HEK293 (cell line): ENCODE data around the gene ZNF709.

Source experiments
- BCL11B ChIP-seq: fragments of 450-650 bp; formaldehyde crosslinking; IDR thresholded peaks from 2 replicates; pipeline ENCODE4 v1.5.1; 2016; ENCODE audit warnings: low read depth, missing biosample characterization, missing genetic modification characterization
- HOXC10 ChIP-seq: sonication (generic); formaldehyde crosslinking; IDR thresholded peaks from 2 replicates; pipeline ENCODE4 v1.8.1; 2023; ENCODE audit warnings: mild to moderate bottlenecking, missing genetic modification reagents
- HOXD13 ChIP-seq: sonication (generic); formaldehyde crosslinking; IDR thresholded peaks from 2 replicates; pipeline ENCODE4 v1.8.0; 2022; ENCODE audit warnings: missing genetic modification reagents, borderline replicate concordance
- KLF10 ChIP-seq: fragments of 450-650 bp; IDR thresholded peaks from 2 replicates; pipeline ENCODE4 v1.5.1; 2018; ENCODE audit warnings: missing biosample characterization, mild to moderate bottlenecking, missing genetic modification characterization
- SCRT1 ChIP-seq: fragments of 450-650 bp; formaldehyde crosslinking; IDR thresholded peaks from 2 replicates; pipeline ENCODE4 v1.5.1; 2016; ENCODE audit warnings: missing biosample characterization, missing genetic modification characterization, borderline replicate concordance
- SP7 ChIP-seq: fragments of 450-650 bp; formaldehyde crosslinking; IDR thresholded peaks from 2 replicates; pipeline ENCODE4 v1.5.1; 2016; ENCODE audit warnings: missing biosample characterization, missing genetic modification characterization
- ZFP69B ChIP-seq: fragments of 450-650 bp; formaldehyde crosslinking; IDR thresholded peaks from 2 replicates; pipeline ENCODE4 v1.5.1; 2016; ENCODE audit warnings: missing biosample characterization, missing genetic modification characterization
- ZNF157 ChIP-seq: fragments of 450-650 bp; formaldehyde crosslinking; IDR thresholded peaks from 2 replicates; pipeline ENCODE4 v1.5.1; 2016; ENCODE audit warnings: missing biosample characterization, missing genetic modification characterization
- ZNF223 ChIP-seq: fragments of 450-650 bp; formaldehyde crosslinking; IDR thresholded peaks from 2 replicates; pipeline ENCODE4 v1.5.1; 2016; ENCODE audit warnings: missing biosample characterization, missing genetic modification characterization
- ZNF24 ChIP-seq: fragments of 450-650 bp; formaldehyde crosslinking; IDR thresholded peaks from 2 replicates; pipeline ENCODE4 v1.5.1; 2016; ENCODE audit warnings: missing biosample characterization, missing genetic modification characterization
- ZNF266 ChIP-seq: fragments of 450-650 bp; formaldehyde crosslinking; IDR thresholded peaks from 2 replicates; pipeline ENCODE4 v1.5.1; 2016; ENCODE audit warnings: missing biosample characterization, missing genetic modification characterization, low read depth
- ZNF292 ChIP-seq: fragments of 450-650 bp; formaldehyde crosslinking; IDR thresholded peaks from 2 replicates; pipeline ENCODE4 v1.5.1; 2016; ENCODE audit warnings: low read depth, missing biosample characterization, missing genetic modification characterization, borderline replicate concordance
- ZNF366 ChIP-seq: fragments of 450-650 bp; formaldehyde crosslinking; conservative IDR thresholded peaks from 2 replicates; pipeline ENCODE4 v1.5.1; 2016; ENCODE audit warnings: missing biosample characterization, missing genetic modification characterization
- ZNF394 ChIP-seq: fragments of 450-650 bp; formaldehyde crosslinking; IDR thresholded peaks from 2 replicates; pipeline ENCODE4 v1.5.1; 2016; ENCODE audit warnings: missing biosample characterization, missing genetic modification characterization, mild to moderate bottlenecking, moderate library complexity, borderline replicate concordance
- ZNF404 ChIP-seq: fragments of 450-650 bp; formaldehyde crosslinking; IDR thresholded peaks from 2 replicates; pipeline ENCODE4 v1.5.1; 2017; ENCODE audit warnings: missing biosample characterization, missing genetic modification characterization
- ZNF416 ChIP-seq: fragments of 450-650 bp; formaldehyde crosslinking; IDR thresholded peaks from 2 replicates; pipeline ENCODE4 v1.5.1; 2016; ENCODE audit warnings: missing biosample characterization, missing genetic modification characterization
- ZNF501 ChIP-seq: fragments of 450-650 bp; formaldehyde crosslinking; IDR thresholded peaks from 2 replicates; pipeline ENCODE4 v1.5.1; 2016; ENCODE audit warnings: missing biosample characterization, missing genetic modification characterization
- ZNF530 ChIP-seq: fragments of 450-650 bp; formaldehyde crosslinking; IDR thresholded peaks from 2 replicates; pipeline ENCODE4 v1.5.1; 2016; ENCODE audit warnings: low read depth, missing biosample characterization, missing genetic modification characterization
- ZNF549 ChIP-seq: fragments of 450-650 bp; IDR thresholded peaks from 2 replicates; pipeline ENCODE4 v1.5.1; 2018; ENCODE audit warnings: missing biosample characterization, missing genetic modification characterization, mild to moderate bottlenecking, inconsistent platforms, moderate library complexity
- ZNF610 ChIP-seq: fragments of 450-650 bp; formaldehyde crosslinking; IDR thresholded peaks from 2 replicates; pipeline ENCODE4 v1.5.1; 2016; ENCODE audit warnings: missing biosample characterization, missing genetic modification characterization, borderline replicate concordance
- ZNF623 ChIP-seq: fragments of 450-650 bp; formaldehyde crosslinking; IDR thresholded peaks from 2 replicates; pipeline ENCODE4 v1.5.1; 2016; ENCODE audit warnings: missing biosample characterization, missing genetic modification characterization
- ZNF701 ChIP-seq: fragments of 450-650 bp; formaldehyde crosslinking; IDR thresholded peaks from 2 replicates; pipeline ENCODE4 v1.5.1; 2016; ENCODE audit warnings: missing biosample characterization, missing genetic modification characterization
- ZNF707 ChIP-seq: fragments of 450-650 bp; formaldehyde crosslinking; IDR thresholded peaks from 2 replicates; pipeline ENCODE4 v1.5.1; 2016; ENCODE audit warnings: missing biosample characterization, missing genetic modification characterization
- TF ChIP-seq, protein P1 (sequence below): fragments of 450-650 bp; formaldehyde crosslinking; IDR thresholded peaks from 2 replicates; pipeline ENCODE4 v1.5.1; 2016; ENCODE audit warnings: missing biosample characterization, missing genetic modification characterization, low read depth
- TF ChIP-seq, protein P2 (sequence below): fragments of 450-650 bp; formaldehyde crosslinking; IDR thresholded peaks from 2 replicates; pipeline ENCODE4 v1.5.1; 2016; ENCODE audit warnings: missing biosample characterization, missing genetic modification characterization, borderline replicate concordance
- TF ChIP-seq, protein P3 (sequence below): fragments of 450-650 bp; formaldehyde crosslinking; IDR thresholded peaks from 2 replicates; pipeline ENCODE4 v1.5.1; 2017; ENCODE audit warnings: missing biosample characterization, missing genetic modification characterization
- TF ChIP-seq, protein P4 (sequence below): fragments of 450-650 bp; formaldehyde crosslinking; IDR thresholded peaks from 2 replicates; pipeline ENCODE4 v1.5.1; 2017; ENCODE audit warnings: missing biosample characterization, missing genetic modification characterization
- TF ChIP-seq, protein P5 (sequence below): fragments of 450-650 bp; formaldehyde crosslinking; IDR thresholded peaks from 2 replicates; pipeline ENCODE4 v1.5.1; 2016; ENCODE audit warnings: missing biosample characterization, missing genetic modification characterization
- TF ChIP-seq, protein P6 (sequence below): fragments of 450-650 bp; formaldehyde crosslinking; IDR thresholded peaks from 2 replicates; pipeline ENCODE4 v1.5.1; 2017; ENCODE audit warnings: missing biosample characterization, missing genetic modification characterization

Gene ZNF709

DNA sequence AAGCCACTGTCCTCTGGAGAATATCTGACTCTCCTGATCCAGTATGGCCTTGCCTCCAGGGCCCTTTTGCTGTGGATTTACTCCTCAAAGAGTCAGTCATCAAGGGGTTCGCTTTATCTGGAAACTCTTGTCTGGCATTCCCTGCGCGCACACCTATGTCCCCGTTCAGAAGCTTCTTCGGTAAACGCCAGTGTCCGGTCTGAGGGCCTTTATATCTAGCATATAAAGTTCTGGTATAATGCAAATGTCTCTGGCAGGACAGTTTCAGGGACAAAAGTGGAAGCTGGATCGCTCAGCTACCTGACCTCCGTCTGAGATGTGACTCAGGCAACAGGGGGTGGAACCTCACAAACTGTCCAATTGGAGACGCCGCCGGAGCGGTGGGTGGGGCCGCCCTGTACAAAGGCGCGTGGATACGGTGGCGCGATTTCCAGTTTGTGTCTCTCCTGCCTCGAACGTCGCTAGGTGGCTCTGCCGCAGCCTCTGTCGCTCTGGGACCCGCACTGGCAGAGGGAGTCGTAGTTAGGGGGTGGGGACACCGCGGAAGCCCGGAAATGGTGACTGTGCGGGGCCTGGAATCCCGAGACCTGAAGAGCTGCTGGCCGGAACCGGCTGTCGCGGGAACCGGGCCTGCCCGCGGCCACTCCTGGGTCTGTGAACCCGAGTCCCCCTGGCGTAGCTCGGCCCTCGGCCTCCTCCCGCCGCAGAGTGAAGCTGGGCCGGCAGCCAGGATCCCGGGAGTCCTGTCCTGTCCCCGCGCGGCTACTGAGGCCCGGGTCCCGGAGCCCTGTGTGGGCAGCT, 10.6 kb upstream of the ZNF709 start (continued):
- TF ChIP-seq ZNF157 (tag by site-specific recombination): no peak
- 0 out of 2 replicates have a peak, but pooled peaks have one; percentile 30 for TF ChIP-seq KLF10 (tag by site-specific recombination)
- TF ChIP-seq ZFP69B (tag by site-specific recombination): peak; percentile 89
- TF ChIP-seq ZNF623 (tag by site-specific recombination): no peak
- no peak for TF ChIP-seq HOXD13 (CRISPR knock-in tag)
- TF ChIP-seq ZNF24 (tag by site-specific recombination): no peak
- no peak for TF ChIP-seq ZNF292 (tag by site-specific recombination)
- TF ChIP-seq, protein P1, sequence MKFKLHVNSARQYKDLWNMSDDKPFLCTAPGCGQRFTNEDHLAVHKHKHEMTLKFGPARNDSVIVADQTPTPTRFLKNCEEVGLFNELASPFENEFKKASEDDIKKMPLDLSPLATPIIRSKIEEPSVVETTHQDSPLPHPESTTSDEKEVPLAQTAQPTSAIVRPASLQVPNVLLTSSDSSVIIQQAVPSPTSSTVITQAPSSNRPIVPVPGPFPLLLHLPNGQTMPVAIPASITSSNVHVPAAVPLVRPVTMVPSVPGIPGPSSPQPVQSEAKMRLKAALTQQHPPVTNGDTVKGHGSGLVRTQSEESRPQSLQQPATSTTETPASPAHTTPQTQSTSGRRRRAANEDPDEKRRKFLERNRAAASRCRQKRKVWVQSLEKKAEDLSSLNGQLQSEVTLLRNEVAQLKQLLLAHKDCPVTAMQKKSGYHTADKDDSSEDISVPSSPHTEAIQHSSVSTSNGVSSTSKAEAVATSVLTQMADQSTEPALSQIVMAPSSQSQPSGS (tag by site-specific recombination): no peak
- TF ChIP-seq ZNF530: no peak
- peak; percentile 71; the same call in 1 of the 2 replicates for TF ChIP-seq ZNF394 (tag by site-specific recombination)
- no peak for TF ChIP-seq ZNF549
- TF ChIP-seq SCRT1 (tag by site-specific recombination): no peak
- peak; percentile 77 for TF ChIP-seq ZNF501 (tag by site-specific recombination)
- TF ChIP-seq, protein P2, sequence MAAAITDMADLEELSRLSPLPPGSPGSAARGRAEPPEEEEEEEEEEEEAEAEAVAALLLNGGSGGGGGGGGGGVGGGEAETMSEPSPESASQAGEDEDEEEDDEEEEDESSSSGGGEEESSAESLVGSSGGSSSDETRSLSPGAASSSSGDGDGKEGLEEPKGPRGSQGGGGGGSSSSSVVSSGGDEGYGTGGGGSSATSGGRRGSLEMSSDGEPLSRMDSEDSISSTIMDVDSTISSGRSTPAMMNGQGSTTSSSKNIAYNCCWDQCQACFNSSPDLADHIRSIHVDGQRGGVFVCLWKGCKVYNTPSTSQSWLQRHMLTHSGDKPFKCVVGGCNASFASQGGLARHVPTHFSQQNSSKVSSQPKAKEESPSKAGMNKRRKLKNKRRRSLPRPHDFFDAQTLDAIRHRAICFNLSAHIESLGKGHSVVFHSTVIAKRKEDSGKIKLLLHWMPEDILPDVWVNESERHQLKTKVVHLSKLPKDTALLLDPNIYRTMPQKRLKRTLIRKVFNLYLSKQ: no peak
- TF ChIP-seq, protein P3, sequence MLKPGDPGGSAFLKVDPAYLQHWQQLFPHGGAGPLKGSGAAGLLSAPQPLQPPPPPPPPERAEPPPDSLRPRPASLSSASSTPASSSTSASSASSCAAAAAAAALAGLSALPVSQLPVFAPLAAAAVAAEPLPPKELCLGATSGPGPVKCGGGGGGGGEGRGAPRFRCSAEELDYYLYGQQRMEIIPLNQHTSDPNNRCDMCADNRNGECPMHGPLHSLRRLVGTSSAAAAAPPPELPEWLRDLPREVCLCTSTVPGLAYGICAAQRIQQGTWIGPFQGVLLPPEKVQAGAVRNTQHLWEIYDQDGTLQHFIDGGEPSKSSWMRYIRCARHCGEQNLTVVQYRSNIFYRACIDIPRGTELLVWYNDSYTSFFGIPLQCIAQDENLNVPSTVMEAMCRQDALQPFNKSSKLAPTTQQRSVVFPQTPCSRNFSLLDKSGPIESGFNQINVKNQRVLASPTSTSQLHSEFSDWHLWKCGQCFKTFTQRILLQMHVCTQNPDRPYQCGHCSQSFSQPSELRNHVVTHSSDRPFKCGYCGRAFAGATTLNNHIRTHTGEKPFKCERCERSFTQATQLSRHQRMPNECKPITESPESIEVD: no peak
- TF ChIP-seq ZNF366 (tag by site-specific recombination): no peak
- TF ChIP-seq BCL11B (tag by site-specific recombination): no peak
- TF ChIP-seq ZNF223 (tag by site-specific recombination): no peak
- TF ChIP-seq, protein P4, sequence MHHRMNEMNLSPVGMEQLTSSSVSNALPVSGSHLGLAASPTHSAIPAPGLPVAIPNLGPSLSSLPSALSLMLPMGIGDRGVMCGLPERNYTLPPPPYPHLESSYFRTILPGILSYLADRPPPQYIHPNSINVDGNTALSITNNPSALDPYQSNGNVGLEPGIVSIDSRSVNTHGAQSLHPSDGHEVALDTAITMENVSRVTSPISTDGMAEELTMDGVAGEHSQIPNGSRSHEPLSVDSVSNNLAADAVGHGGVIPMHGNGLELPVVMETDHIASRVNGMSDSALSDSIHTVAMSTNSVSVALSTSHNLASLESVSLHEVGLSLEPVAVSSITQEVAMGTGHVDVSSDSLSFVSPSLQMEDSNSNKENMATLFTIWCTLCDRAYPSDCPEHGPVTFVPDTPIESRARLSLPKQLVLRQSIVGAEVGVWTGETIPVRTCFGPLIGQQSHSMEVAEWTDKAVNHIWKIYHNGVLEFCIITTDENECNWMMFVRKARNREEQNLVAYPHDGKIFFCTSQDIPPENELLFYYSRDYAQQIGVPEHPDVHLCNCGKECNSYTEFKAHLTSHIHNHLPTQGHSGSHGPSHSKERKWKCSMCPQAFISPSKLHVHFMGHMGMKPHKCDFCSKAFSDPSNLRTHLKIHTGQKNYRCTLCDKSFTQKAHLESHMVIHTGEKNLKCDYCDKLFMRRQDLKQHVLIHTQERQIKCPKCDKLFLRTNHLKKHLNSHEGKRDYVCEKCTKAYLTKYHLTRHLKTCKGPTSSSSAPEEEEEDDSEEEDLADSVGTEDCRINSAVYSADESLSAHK: no peak; the same call in 1 of the 2 replicates
- no peak for TF ChIP-seq ZNF266
- TF ChIP-seq ZNF404: no peak
- TF ChIP-seq, protein P5, sequence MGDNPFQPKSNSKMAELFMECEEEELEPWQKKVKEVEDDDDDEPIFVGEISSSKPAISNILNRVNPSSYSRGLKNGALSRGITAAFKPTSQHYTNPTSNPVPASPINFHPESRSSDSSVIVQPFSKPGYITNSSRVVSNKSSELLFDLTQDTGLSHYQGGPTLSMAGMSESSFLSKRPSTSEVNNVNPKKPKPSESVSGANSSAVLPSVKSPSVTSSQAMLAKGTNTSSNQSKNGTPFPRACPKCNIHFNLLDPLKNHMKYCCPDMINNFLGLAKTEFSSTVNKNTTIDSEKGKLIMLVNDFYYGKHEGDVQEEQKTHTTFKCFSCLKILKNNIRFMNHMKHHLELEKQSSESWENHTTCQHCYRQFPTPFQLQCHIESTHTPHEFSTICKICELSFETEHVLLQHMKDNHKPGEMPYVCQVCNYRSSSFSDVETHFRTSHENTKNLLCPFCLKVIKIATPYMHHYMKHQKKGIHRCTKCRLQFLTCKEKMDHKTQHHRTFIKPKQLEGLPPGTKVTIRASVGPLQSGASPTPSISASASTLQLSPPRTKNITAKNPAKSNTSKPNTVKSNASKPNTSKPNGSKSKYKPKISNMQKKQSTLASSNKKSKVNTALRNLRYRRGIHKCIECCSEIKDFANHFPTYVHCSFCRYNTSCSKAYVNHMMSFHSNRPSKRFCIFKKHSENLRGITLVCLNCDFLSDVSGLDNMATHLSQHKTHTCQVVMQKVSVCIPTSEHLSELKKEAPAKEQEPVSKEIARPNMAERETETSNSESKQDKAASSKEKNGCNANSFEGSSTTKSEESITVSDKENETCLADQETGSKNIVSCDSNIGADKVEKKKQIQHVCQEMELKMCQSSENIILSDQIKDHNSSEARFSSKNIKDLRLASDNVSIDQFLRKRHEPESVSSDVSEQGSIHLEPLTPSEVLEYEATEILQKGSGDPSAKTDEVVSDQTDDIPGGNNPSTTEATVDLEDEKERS: 0 out of 2 replicates have a peak, but pooled peaks have one; percentile 9
- peak; percentile 78 for TF ChIP-seq SP7 (tag by site-specific recombination)
- TF ChIP-seq ZNF416 (tag by site-specific recombination): no peak
- TF ChIP-seq HOXC10 (CRISPR knock-in tag): no peak
- TF ChIP-seq, protein P6, sequence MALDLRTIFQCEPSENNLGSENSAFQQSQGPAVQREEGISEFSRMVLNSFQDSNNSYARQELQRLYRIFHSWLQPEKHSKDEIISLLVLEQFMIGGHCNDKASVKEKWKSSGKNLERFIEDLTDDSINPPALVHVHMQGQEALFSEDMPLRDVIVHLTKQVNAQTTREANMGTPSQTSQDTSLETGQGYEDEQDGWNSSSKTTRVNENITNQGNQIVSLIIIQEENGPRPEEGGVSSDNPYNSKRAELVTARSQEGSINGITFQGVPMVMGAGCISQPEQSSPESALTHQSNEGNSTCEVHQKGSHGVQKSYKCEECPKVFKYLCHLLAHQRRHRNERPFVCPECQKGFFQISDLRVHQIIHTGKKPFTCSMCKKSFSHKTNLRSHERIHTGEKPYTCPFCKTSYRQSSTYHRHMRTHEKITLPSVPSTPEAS (tag by site-specific recombination): no peak
- no peak; the same call in 1 of the 2 replicates for TF ChIP-seq ZNF610 (tag by site-specific recombination)
- no peak for TF ChIP-seq ZNF707 (tag by site-specific recombination)
- no peak for TF ChIP-seq ZNF701 (tag by site-specific recombination)
